GM12801 (cell line): ENCODE results near the gene TMEM132D.

Experiments used
- CTCF ChIP-seq: IDR thresholded peaks from one replicate; pipeline ENCODE4 v1.5.1; 2011; ENCODE audit warnings: control low read depth; ENCODE audit not compliant: insufficient read length; ENCODE audit errors: extremely low read depth

The TMEM132D gene

GRCh38 chr12:129870796-129871195, 33.0 kb downstream of the TMEM132D start:
- no peak for TF ChIP-seq CTCF

GRCh38 chr12:129870136-129870535, 33.7 kb downstream of the TMEM132D start:
- no peak for TF ChIP-seq CTCF

GRCh38 chr12:129868575-129868974, 35.2 kb downstream of the TMEM132D start:
- TF ChIP-seq CTCF, result no peak

- no peak for TF ChIP-seq CTCF
Observed at GRCh38 chr12:129863938-129864337, 39.9 kb downstream of the TMEM132D start.

- TF ChIP-seq CTCF, result no peak
Observed at GRCh38 chr12:129862561-129863175, 41.2 kb downstream of the TMEM132D start.

- TF ChIP-seq CTCF, result no peak
Observed at GRCh38 chr12:129861951-129862350, 41.9 kb downstream of the TMEM132D start.

- no peak for TF ChIP-seq CTCF
Observed at GRCh38 chr12:129854591-129854990, 49.2 kb downstream of the TMEM132D start.
